K562 (cell line): ENCODE measurements around the gene COA3. TPM values are rescaled to one million over a fixed set of nuclear protein-coding genes. Genes with fewer than 3 reads are reported as not detected.
A peak's percentile ranks its signal among the peaks of the same experiment; 100 is the strongest.

Experiments
- ATAC-seq: fragments of 200-7000 bp; cut with Tn5 transposase; 3 replicates; pipeline ENCODE4 v1.9.1; 2020; ENCODE audit warnings: moderate library complexity
- BruUV-seq: library from RNA; stranded (reverse); fragments of 400-500 nt; replicated peaks from 2 replicates; lab custom pipeline; 2021; lab: Mats Ljungman, UMichigan
- CTCF ChIA-PET: fragments of 300-600 bp; formaldehyde crosslinking; extraction: SDS; loops from one replicate; lab custom pipeline; 2021; ENCODE audit warnings: low intra/inter-chr PET ratio; lab: Yijun Ruan, JAX
- POLR2A ChIA-PET: fragments of 300-600, 350-650 bp; sonication (Branson Sonifier 250); formaldehyde crosslinking; extraction: SDS; loops from one replicate; lab custom pipeline; 2021; ENCODE audit warnings: antibody characterized with exemption, inconsistent platforms; lab: Yijun Ruan, JAX
- DNase-seq, 4 experiments: peaks; one replicate each; pipeline versions ENCODE4 v3.0.0 to v3.0.0-alpha.2; 2011 to 2018; ENCODE audit warnings: low spot score in 3 of 4, mixed read lengths in 3 of 4; ENCODE audit errors: extremely low read depth in 1 of 4
- FAIRE-seq: peaks from 2 replicates; lab custom pipeline; 2011; peaks lifted over from hg19 to GRCh38; lab: Jason Lieb, UNC
- H2AFZ ChIP-seq: 2 replicates; pipeline ENCODE4 v1.6.0; 2011; ENCODE audit warnings: low read depth, low read length, control low read depth, inconsistent platforms
- H3K27ac ChIP-seq: fragments of 200-600 bp; 3 replicates; pipeline ENCODE4 v1.8.0; 2011; ENCODE audit warnings: low read depth, mild to moderate bottlenecking, control low read depth, inconsistent platforms, low read length, moderate library complexity, mixed read lengths; ENCODE audit errors: extremely low read depth
- H3K27me3 ChIP-seq, 2 experiments: fragments of 300-600 bp in 1 of 2; 2 replicates in 1 of 2; 3 replicates in 1 of 2; pipeline versions ENCODE4 v1.6.0 to v1.8.0; 2011; ENCODE audit warnings: inconsistent platforms in 2 of 2, low read length in 2 of 2, mild to moderate bottlenecking in 1 of 2, mixed read lengths in 1 of 2, moderate library complexity in 1 of 2; ENCODE audit not compliant: control insufficient read depth in 2 of 2, insufficient read depth in 2 of 2
- H3K36me3 ChIP-seq: fragments of 300-600 bp; 3 replicates; pipeline ENCODE4 v1.8.0; 2011; ENCODE audit warnings: mild to moderate bottlenecking, low read length, inconsistent platforms; ENCODE audit not compliant: control insufficient read depth, insufficient read depth
- H3K4me1 ChIP-seq, 2 experiments: fragments of 200-600 bp in 1 of 2; replicated peaks in 1 of 2; 2 replicates in 1 of 2; 3 replicates in 1 of 2; pipeline versions ENCODE4 v1.5.1 to v1.8.0; 2011; ENCODE audit warnings: inconsistent platforms in 2 of 2, low read length in 2 of 2, mild to moderate bottlenecking in 1 of 2, mixed read lengths in 1 of 2, moderate library complexity in 1 of 2; ENCODE audit not compliant: control insufficient read depth in 2 of 2, insufficient read depth in 2 of 2
- H3K4me2 ChIP-seq: 2 replicates; pipeline ENCODE4 v1.6.1; 2011; ENCODE audit warnings: low read length, control low read depth, inconsistent platforms, mixed read lengths; ENCODE audit not compliant: insufficient read depth
- H3K4me3 ChIP-seq: fragments of 200-600 bp; sonication (generic), shearing (Covaris generic); 2 replicates; pipeline ENCODE4 v1.5.1; 2016; ENCODE audit warnings: control low read depth, inconsistent platforms
- H3K79me2 ChIP-seq: fragments of 200-600 bp; 3 replicates; pipeline ENCODE4 v1.8.0; 2011; ENCODE audit warnings: low read length, inconsistent platforms; ENCODE audit not compliant: control insufficient read depth, insufficient read depth
- H3K9ac ChIP-seq, 2 experiments: 2 replicates each; pipeline versions ENCODE4 v1.6.0 to v1.6.1; 2011; ENCODE audit warnings: low read depth in 2 of 2, low read length in 2 of 2, control low read depth in 1 of 2, inconsistent platforms in 1 of 2, mild to moderate bottlenecking in 1 of 2, mixed read lengths in 1 of 2; ENCODE audit not compliant: insufficient read depth in 1 of 2
- H3K9me1 ChIP-seq: one replicate; pipeline ENCODE4 v1.6.0; 2011; ENCODE audit warnings: inconsistent platforms, mild to moderate bottlenecking, low read length, moderate library complexity; ENCODE audit not compliant: control insufficient read depth, insufficient read depth
- H3K9me3 ChIP-seq: replicated peaks from 2 replicates; pipeline ENCODE4 v1.5.1; 2011; ENCODE audit warnings: low read depth, low read length, inconsistent platforms; ENCODE audit not compliant: control insufficient read depth, insufficient read depth
- H4K20me1 ChIP-seq: replicated peaks from 2 replicates; pipeline ENCODE4 v1.6.1; 2011; ENCODE audit warnings: low read length, inconsistent platforms, mixed read lengths; ENCODE audit not compliant: control insufficient read depth, insufficient read depth
- SFPQ ChIP-seq: fragments of 200-400 bp; formaldehyde crosslinking; IDR thresholded peaks from 2 replicates; pipeline ENCODE4 v1.6.1; 2017; ENCODE audit warnings: mild to moderate bottlenecking, low read depth, low read length, moderate library complexity
- SUPT5H ChIP-seq: fragments of 450-650 bp; IDR thresholded peaks from 2 replicates; pipeline ENCODE4 v1.6.1; 2016
- WGBS: fragments of 100-300 bp; shearing (Covaris generic); methylation state at CpG from one replicate; pipeline ENCODE4 v1.1.6; 2016; ENCODE audit warnings: low coverage, mixed read lengths; ENCODE audit not compliant: insufficient coverage; ENCODE audit errors: missing lambda C conversion rate; 5-methylcytosine and 5-hydroxymethylcytosine counted together
- in situ Hi-C: fragments of 300-500 bp; cut with MboI; formaldehyde crosslinking; loops from 4 replicates; pipeline ENCODE4 v1.15.0; 2018; ENCODE audit warnings: inconsistent platforms, mixed read lengths
- intact Hi-C: fragments of 100-400 bp; cut with micrococcal nuclease; formaldehyde crosslinking; loops from 2 replicates; pipeline ENCODE4 v1.14.2; 2022
- polyA plus RNA-seq, 8 experiments: library from polyadenylated mRNA; depleted of rRNA in 4 of 8; stranded (reverse) in 5 of 8; unstranded in 3 of 8; fragments of >200 nt; fragmentation: Nextera tagmentation in 2 of 8; fragmentation: Illumina TruSeq in 1 of 8; extraction: Ambion mirVana in 2 of 8; extraction: Trizol in 1 of 8; gene quantifications; 2 replicates each; pipeline versions ENCODE4 v1.2.1 to v1.2.3, GENCODE V29; 2011 to 2014; ENCODE audit warnings: inconsistent platforms in 1 of 8, missing spikeins in 1 of 8
- total RNA-seq, 7 experiments: library from RNA; depleted of rRNA in 6 of 7; stranded (reverse); fragments of >200 nt in 6 of 7; fragmentation: Illumina TruSeq in 2 of 7; extraction: Trizol in 2 of 7; gene quantifications; 2 replicates each; pipeline versions ENCODE4 v1.2.1 to v1.2.3, GENCODE V29; 2011 to 2021; ENCODE audit warnings: low replicate concordance in 1 of 7

The COA3 gene
- total and polyA plus RNA-seq, 9 of the 15 experiments (the other 6 are each of a cell fraction or from before 2014, with no cell fraction given): 49.6 to 153 (median 61.4) TPM

- POLR2A ChIA-PET: interaction anchor here (0.6 to 5.2 kb wide), 7 partner anchors 9 to 234 kb away, joined by 3 to 47 read pairs (median 3); partner anchors contain the start of genes CNTD1, COA3 and VPS25
- TF ChIP-seq SFPQ (no peak), SUPT5H (0 out of 2 replicates have a peak, but pooled peaks have one; percentile 18)
- intact Hi-C loops (no loop called here), in situ Hi-C loops (no loop called here)
- ATAC-seq (no peak), DNase-seq (no peak), FAIRE-seq (peak; percentile 11)
- CTCF ChIA-PET: interaction anchor here (0.6 kb wide), 1 partner anchor 63 kb away, joined by 3 read pairs; no protein-coding TSS in a partner anchor
- no peaks in the 10 kb centered on the region for H3K27me3 ChIP-seq
- no peaks in the 10 kb centered on the region for H4K20me1 ChIP-seq
- H3K27ac ChIP-seq: peak overlapping the region; percentile 85; the same call in 2 of the 3 replicates
- H2AFZ ChIP-seq: no peak overlapping the region
- no peaks in the 10 kb centered on the region for H3K9me3 ChIP-seq
- H3K9me1 ChIP-seq: no peaks in the 10 kb centered on the region
- H3K4me2 ChIP-seq: peak overlapping the region; percentile 76
- peaks cover 70% of the 10 kb centered on the region for H3K36me3 ChIP-seq
- 59% methylated on average over 9 of the region's 10 CpGs for WGBS
- peak overlapping the region; percentile 82 to 98 for H3K9ac ChIP-seq
- TSS peak; percentile 33 for BruUV-seq
- H3K4me3 ChIP-seq: peak overlapping the region; percentile 53
- H3K79me2 ChIP-seq: peaks cover 36% of the 10 kb centered on the region
- peaks cover 37 to 77% of the 10 kb centered on the region in 2 experiments; a peak in 4 of 5 replicates for H3K4me1 ChIP-seq
Observed at GRCh38 chr17:42781639-42782165, 16.8 kb downstream of the COA3 start.
